ENCODE results near the gene TRMT112.

Gene TRMT112

DNA sequence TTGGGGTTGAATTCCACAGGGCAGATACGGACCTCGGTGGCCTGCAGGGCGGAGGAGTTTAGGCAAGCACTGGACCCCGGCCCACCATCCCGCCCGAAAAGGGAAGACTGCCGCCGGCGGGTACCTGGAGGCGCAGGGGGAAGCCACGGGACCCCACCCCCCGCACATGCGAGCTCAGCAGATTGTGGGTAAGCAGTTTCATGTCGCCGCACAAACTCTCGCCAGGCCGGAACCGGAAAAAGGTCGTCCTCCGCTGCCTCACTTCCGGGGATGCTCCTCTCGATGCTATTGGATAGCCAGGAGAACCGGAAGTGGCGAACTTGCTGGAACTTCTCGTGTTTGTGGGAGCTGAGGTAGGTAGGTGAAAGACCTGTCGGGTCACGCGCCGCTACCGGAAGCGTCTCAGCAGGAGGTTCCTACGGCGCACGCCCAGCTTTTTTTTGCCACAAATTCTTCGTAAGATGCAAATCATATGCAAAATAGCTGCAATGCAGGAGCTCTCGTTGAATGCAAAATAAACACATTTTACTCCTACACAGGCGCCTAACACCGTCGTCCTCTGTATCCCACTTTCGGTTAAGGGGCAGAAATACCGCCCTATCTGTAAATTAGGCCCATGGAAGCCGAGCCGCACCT is at the start of gene TRMT112:
TSS of gene TRMT112 (minus strand) at position 235 of the 636 bp plus-strand sequence. CDS start at position 202, 33 bp downstream.
- DNase-seq: peak; percentile 89

DNA sequence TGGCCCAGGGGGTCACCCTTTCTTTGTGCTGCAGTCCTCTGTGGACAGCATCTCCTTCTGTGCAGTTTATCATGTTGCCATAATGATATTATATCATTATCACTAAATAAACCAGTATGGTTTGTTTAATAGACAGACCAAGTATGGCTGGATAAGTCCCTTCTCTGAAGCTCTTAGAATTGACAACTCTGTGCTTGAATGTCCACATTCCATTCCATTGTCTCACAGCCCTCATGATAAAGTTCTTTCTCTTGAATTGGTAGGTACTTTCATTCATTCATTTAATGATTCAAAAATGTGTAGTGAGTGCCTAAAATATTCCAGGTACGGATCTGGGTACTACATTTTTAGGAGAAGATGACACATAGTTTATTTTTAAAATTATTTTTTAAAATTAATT is 49.4 kb upstream of the TRMT112 start:
- DNase-seq: no peak

DNA sequence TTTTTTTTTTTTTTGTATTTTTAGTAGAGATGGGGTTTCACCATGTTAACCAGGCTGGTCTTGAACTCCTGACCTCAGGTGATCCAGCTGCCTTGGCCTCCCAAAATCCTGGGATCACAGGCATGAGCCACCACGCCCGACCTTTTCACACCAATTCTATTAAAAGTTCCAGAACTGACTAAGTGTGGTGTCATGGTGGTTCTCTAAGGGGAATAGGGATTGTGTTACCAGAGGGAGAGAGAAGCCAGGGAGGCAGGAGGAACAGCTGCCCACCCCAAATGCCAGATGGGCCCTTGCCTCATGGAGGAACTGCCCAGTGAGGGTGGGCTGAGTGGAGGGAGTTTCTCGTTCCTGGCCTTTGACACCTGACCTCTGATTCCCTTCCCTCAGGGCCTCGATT is 47.6 kb upstream of the TRMT112 start:
- no peak for DNase-seq

DNA sequence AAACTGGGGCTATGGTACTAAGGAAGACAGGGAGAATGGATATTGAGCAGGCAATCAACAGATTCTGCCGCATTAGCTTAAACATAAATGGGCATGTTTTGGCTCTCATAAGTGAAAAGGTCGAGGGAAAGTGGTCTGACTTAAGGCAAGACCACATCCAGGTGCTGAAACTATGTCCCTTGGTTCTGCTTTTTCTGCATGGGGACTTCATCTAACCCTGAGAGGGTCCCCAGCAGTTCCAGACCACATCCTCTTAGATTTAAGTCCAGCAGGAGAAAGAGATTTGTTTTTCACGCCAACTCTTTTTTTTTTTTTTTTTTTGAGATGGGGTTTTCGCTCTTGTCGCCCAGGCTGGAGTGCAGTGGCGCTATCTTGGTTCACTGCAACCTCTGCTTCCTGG is 47.1 kb upstream of the TRMT112 start:
- no peak for DNase-seq

DNA sequence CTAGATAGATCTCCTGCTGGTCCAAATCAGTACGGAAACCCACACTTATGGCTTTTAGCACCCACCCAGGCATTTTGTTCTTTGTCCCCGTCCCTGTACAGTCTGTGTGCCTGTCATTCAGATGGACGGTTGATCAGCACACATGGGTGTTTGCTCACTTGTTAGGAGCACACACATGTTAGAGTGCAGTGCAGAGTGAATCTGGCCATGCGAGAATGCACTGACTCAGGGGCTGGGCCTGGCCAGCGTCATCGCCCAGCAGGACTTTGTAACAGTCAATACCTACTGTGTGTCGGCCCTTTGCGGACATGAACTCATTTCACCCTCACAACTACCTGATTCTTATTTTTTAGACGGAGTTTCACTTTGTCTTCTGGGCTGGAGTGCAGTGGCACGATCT is 45.0 kb upstream of the TRMT112 start:
- no peak for DNase-seq

DNA sequence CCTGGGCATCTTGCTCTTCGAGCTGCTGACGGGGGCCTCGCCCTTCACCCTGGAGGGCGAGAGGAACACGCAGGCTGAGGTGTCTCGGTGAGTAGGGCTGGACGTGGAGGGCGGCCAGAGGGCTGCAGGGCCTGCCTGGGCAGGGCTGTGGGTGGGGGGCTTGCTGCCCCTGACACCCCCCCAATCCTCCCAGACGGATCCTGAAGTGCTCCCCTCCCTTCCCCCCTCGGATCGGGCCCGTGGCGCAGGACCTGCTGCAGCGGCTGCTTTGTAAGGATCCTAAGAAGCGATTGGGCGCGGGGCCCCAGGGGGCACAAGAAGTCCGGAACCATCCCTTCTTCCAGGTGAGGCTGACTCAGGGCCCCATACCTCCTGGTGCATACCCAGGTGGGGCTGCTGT is 44.3 kb upstream of the TRMT112 start:
- no peak for DNase-seq

DNA sequence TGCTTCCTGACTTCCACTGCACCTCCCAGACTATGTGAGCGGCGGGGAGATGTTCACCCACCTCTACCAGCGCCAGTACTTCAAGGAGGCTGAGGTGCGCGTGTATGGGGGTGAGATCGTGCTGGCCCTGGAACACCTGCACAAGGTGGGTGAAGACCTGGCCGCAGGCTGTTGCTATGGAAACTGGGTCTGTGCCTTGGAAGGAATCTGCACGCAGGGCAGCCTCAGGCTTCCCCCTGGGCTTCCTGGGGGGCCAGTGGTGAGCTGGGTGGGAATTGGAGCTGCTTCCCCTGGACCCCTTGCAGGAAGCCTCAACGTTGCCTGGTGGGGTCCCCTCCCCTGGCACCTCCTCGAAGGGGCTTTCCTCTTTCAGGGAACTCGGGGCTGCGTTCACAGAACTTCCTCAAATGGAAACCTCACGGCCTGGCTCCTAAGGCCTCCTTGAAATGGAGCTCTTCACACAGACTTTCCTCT is 43.1 kb upstream of the TRMT112 start:
- no peak for DNase-seq

DNA sequence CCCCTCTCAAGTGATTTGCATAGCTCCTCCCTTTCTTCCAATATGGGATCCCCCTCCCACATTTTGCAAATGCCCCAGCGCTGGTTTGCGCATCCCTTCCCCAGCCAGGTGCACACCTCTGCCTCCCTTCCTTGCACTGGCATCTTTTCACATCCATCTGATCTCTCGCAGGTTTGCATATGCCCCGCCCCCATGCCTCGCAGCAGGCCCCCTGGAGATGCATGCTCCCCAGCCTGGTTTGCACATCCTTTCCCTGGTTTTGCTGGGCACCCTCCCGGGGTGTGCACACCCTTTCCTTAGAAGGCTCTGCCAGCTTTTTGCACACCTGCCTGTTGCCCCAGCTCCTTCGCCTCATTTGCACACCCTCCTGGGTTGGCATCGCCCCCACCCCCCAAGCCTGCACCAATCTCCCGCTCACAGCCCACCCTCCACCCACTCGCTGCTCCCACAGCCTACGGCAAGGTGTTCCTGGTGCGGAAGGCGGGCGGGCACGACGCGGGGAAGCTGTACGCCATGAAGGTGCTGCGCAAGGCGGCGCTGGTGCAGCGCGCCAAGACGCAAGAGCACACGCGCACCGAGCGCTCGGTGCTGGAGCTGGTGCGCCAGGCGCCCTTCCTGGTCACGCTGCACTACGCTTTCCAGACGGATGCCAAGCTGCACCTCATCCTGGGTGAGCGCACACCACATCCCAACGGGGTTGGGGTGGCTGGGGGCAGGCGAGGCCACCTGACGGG is 42.5 kb upstream of the TRMT112 start:
- no peak for DNase-seq

DNA sequence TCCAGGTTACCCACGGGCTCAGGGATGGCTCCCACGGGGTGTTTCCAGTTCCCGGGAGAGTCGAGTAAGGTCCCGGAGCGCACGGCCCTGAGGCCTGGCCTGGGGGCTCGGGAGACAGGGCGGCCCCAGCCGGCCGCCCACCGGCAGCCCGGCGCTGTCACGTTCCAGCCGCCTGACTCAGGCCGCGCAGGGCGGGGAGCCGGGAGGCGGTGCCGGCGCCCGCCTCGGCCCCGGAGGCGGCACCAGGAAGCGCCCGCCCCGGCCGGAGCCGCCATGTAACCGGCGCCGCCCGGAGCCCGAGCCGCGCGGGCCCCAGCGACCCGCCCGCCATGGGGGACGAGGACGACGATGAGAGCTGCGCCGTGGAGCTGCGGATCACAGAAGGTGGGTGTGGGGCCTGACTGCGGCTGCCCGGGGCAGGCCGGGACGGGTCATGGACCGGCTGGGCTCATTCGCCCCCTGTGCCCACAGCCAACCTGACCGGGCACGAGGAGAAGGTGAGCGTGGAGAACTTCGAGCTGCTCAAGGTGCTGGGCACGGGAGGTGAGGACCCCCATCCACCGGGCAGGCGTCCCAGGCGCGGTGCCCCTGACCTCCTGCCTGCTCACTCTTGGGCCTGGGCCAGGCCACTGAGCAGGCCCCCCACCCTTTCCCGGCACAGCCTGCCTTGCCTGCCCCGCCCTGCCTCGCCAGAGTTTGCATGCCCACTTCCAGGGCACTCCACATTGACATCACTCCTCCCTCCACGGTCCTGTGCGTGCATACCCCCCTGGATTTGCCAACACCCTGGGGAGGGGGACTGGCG is 41.8 kb upstream of the TRMT112 start, which contains the start of gene RPS6KA4:
TSS of gene RPS6KA4 (plus strand) at position 256 of the 805 bp plus-strand sequence. CDS start at position 330, 74 bp downstream.
- DNase-seq: peak; percentile 58

DNA sequence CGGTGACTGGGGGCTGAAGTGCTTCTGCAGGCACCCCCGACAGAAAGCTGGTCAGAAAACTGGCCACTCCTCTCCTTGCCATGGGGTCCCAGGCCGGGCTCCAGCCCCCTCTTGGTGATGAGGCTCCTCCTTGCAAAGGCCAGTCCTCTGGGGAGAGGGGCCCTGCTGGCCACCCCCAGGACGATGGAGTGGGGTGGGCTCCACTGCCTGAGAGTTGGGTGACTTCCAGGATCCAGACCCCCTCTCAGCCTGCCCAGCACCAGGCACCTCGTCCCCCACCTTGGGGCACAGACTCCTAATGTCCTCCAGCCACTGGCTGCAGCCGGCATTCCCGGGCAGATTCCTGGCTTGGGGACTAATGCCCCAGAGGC is 41.2 kb upstream of the TRMT112 start:
- DNase-seq: no peak

DNA sequence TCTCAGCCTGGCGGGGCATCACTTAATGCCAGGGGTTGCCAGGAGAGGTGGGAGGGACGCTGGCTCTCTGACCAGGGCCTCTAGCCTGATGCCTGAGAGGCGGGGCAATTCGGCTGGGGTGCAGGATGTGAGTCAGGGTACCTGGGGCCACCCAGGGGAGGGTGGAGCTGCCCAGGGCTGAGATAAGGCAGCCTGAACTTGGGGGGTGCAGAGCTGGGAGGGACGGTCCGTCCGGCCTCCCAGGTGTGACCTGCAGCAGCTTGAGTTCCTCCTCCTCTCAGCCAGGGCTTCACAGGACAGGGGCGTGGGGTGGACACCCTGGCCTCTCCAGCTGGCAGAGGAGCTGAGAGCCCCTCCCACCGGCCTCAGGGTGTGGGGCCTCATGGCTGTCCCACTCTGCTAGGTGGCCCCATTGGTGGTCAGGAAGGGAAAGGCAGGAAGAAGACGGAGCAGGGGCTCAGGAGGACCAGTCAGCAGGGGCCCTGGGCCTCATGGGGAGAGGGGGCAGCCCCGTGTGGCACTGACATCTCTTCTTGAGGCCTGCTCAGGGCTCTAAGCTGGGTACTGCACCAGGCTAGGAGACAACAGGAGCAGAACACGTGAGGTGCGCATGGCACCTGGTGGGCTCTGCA is 40.7 kb upstream of the TRMT112 start:
- peak; percentile 64 for DNase-seq

DNA sequence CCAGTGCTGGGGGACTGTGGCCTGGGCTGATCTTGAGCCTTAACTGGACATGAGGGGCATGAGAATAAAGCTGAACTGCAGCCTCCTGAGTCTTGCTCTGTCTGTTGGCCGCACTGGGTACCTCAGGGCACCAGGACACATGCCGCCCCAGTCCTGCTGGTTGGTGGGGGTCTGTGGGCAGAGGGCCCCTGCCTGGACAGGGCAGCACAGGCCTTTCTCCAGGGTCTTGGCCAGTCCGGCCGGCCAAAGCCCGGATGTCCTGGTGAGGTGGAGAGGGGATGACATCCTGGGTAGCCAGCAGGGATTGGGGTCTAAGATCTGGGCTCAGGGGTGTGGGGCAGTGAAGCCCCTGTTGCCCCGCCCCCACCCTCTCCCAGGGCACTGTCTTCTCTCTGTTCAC is 40.1 kb upstream of the TRMT112 start:
- no peak for DNase-seq

DNA sequence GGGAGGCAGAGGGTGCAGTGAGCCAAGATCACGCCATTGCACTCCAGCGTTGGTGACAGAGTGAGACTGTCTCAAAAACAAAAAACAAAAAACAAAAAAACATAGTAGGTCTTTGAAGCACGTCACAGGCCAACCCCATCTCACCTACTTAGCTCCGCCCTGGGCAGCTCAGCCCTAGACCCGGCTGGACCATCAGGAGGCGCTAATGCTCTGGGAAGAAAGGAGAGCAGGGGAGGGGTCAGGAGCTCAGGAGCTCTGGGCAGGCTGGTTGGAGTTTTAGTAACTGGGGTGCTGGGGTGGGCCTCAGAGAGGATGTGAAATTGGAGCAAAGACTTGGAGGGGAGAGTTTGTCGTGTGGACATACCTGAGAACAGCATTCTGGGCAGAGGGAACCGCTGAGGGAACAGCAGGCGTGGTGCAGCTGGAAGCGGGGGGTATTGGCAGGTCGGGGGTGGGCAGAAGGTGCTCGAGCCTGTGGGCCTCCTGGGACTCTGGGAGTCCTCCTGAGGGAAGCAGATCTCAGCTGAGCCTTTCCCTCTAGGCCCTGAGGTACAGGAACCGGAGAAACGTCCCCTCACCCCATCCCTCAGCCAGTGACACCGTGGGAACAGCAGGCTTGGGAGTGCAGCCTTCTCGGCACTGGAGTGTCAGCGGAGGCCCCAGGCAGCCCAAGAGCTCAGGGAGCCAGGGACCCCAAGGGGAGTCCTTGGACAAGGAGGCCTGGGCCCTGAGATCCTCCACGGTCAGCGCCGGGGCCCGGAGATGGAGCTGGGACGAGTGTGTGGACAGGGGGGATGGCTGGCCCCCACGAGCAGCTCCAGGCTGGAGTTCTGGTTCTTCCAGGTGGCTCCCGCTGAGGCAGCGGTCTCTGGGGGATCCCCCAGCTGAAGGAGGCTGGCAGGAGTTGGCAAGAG is 39.4 kb upstream of the TRMT112 start:
- no peak for DNase-seq

DNA sequence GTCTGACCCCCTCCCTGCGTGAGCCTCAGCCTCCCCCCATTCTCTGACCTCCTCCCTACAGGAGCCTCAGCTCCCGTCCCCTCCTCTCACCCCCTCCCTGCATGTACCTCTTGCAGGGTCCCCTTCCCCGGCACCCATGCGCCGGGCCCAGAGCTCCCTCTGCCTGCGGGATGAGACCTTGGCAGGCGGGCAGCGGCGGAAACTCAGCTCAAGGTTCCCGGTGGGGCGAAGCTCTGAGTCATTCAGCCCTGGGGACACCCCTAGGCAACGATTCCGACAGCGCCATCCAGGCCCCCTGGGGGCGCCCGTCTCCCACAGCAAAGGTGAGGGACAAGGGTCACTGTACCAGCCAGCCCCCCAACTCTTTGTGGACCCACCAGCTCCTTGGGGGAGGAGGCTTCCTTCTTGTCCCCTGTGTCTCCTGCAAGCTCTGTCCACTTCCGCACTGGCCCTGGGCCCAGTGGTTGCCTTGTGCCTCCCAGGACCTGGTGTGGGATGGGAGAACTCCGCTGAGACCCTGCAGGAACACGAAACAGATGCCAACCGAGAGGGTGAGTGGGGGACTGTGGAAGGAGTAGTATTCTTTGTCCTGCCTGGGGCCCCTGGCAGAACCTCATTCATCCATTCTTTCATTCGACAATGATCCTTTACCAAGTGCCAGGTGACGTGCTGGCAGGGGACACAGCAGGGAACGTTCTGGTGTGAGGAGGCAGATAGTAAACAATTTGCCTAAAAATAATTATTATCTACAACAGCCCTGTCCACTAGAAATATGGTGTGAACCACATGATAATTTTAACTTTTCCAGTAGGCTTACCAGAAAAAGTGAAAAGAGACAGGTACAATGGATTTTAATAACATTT is 38.0 kb upstream of the TRMT112 start:
- DNase-seq: peak; percentile 57

DNA sequence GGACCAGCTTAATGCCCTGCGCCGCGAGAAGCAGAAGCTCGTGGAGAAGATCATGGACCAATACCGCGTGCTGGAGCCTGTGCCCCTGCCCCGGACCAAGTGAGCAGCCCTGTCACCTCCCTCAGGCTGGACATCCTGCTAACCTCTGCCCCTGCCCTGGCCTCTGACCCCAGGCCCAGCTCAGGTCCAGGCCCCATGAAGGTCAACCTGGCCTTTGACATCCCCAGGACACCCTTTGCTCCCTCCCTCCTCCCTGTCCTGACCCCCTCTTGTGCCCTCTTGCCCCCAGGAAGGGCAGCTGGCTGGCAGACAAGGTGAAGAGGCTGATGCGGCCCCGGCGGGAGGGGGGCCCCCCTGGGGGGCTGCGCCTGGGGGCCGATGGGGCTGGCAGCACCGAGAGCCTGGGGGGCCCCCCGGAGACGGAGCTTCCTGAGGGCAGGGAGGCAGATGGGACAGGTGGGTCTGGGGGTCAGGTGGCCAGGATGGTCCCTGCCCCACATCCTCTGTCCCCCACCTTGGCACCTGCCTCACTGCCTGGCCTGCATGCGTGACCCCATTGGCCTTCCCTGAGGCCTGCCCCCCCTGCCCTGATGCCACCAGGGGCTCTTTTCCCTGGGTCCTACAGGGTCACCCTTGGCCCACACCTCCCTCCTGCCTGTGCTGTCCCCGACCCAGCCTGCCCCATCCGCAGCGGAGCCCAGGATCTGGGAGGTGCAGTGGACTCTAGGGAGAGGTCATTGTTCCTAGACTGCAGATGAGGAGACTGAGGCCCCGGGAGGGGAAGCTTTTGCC is 36.6 kb upstream of the TRMT112 start:
- no peak for DNase-seq

DNA sequence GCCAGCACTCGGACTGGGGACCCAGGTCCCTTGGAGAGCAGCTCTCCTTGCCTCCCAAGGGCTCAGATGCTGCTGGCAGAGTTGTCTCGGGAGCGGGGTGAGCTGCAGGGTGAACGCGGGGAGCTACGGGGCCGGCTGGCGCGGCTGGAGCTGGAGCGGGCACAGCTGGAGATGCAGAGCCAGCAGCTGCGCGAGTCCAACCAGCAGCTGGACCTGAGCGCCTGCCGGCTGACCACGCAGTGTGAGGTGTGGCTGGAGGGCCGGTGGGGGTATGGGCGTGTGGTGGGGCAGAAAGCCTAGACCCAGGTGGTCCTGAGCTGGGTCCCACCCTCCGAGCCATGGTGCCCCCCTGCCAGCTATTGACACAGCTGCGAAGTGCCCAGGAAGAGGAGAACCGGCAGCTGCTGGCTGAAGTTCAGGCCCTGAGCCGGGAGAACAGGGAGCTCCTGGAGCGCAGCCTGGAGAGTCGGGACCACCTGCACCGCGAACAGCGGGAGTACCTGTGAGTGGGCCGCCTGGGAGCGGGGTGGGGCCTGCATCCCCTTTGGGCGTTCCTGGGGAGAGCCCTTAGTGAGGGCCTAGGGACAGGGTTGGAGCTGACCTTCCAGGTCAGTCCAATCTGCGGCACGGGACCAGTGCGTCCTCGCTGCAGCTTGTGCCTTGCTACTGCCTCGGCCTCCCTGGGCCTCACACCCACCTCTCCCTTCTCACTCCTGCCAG is 35.8 kb upstream of the TRMT112 start:
- DNase-seq: no peak

DNA sequence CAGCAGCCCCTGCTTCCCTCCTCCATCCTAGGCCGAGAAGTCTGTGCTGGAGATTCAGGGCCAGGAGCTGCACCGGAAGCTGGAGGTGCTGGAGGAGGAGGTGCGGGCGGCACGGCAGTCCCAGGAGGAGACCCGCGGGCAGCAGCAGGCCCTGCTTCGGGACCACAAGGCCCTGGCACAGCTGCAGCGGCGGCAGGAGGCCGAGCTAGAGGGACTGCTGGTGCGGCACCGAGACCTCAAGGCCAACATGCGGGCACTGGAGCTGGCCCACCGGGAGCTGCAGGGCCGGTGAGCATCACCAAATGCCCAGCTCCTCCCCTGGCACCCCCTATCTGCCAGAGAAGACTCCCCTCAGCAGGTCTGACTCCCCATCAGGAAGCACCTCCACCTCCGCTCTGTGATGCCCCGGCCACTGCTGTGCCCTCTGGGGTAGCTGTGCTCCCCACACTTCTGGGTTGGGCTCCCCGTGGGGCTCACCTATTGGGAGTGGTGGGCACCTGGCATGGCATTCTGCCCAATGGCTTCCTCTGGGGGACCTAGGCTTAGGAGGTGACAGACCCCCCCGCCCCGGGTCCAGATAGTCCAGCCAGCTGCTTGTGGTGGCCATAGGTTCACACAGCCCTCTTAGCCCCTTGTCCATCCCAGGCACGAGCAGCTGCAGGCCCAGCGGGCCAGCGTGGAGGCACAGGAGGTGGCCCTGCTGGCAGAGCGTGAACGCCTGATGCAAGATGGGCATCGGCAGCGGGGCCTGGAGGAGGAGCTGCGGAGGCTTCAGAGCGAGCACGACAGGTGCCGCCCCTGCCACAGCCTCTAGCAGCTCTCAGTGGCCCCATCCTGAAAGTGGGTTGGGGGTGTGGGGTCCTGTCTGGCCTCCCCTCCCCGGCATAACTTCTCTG is 35.0 kb upstream of the TRMT112 start:
- no peak for DNase-seq

DNA sequence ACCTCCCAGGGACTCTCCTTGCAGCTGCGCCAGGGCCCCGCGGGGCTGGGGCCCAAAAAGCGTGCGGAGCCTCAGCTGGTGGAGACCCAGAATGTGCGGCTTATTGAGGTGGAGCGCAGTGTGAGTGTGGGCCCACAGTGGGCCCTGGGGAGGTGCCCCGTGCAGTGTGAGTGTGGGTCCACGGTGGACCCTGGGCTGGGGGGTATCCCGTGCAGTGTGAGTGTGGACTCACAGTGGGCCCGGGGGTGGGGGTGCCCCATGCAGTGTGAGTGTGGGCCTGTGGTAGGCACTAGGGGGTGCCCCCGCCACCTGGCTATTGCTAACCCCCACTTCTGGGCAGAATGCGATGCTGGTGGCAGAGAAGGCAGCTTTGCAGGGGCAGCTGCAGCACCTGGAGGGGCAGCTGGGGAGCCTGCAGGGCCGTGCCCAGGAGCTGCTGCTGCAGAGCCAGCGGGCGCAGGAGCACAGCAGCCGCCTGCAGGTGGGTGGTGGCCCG is 33.8 kb upstream of the TRMT112 start:
- no peak for DNase-seq
